Measurements from ENCODE around the gene RNF207.

Gene RNF207

GRCh38 chr1:6269720-6270400, 63.9 kb downstream of the RNF207 start:
- no peak for DNase-seq

- DNase-seq: no peak
Observed at GRCh38 chr1:6270401-6270800, 64.5 kb downstream of the RNF207 start.

All from CD4-positive, alpha-beta T cell treated with Interleukin-10 for 1 hour (primary cell).